WTC11 (cell line): ENCODE data around the gene STK32B.

ENCODE experiments used
- CREB1 ChIP-seq: sonication (generic); formaldehyde crosslinking; IDR thresholded peaks from 2 replicates; pipeline ENCODE4 v1.8.0; 2023; ENCODE audit warnings: mild to moderate bottlenecking, missing genetic modification reagents
- CTCF ChIP-seq: fragments of 200-600 bp; IDR thresholded peaks from 2 replicates; pipeline ENCODE4 v1.8.0; 2022; ENCODE audit warnings: antibody characterized with exemption
- SP1 ChIP-seq: sonication (generic); formaldehyde crosslinking; conservative IDR thresholded peaks from 2 replicates; pipeline ENCODE4 v1.8.1; 2022; ENCODE audit warnings: missing genetic modification reagents
- TF ChIP-seq, protein P1 (sequence below): sonication (generic); formaldehyde crosslinking; IDR thresholded peaks from 2 replicates; pipeline ENCODE4 v1.8.1; 2023; ENCODE audit warnings: mild to moderate bottlenecking, moderate library complexity, missing genetic modification reagents

- TF ChIP-seq, protein P1, sequence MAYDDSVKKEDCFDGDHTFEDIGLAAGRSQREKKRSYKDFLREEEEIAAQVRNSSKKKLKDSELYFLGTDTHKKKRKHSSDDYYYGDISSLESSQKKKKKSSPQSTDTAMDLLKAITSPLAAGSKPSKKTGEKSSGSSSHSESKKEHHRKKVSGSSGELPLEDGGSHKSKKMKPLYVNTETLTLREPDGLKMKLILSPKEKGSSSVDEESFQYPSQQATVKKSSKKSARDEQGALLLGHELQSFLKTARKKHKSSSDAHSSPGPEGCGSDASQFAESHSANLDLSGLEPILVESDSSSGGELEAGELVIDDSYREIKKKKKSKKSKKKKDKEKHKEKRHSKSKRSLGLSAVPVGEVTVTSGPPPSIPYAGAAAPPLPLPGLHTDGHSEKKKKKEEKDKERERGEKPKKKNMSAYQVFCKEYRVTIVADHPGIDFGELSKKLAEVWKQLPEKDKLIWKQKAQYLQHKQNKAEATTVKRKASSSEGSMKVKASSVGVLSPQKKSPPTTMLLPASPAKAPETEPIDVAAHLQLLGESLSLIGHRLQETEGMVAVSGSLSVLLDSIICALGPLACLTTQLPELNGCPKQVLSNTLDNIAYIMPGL (CRISPR knock-in tag) = no peak
- TF ChIP-seq CTCF (no peak), CREB1 (CRISPR knock-in tag) (no peak), SP1 (CRISPR knock-in tag) (no peak)
Measured at GRCh38 chr4:5376015-5376414, 324.7 kb downstream of the STK32B start.
